ENCODE data around the gene RERE.

Gene RERE

DNA sequence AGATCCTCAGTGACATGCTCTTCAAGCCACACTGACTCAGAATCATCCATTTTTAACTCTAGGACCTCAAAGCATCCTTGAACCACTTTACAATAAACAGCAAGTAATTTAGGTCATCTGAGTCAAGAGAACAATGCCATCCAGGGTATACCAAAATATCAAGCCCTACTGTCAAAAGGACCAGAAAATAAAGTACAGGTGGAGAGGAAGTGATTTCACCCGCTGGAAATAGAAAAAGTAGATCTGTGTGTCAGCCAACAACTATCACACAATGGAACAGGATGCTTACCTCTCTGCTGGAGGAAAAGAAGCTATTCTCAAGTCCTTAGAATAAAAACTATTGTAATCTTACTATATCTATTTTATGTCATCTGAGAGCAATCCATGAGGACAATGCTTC lies 37.0 kb downstream of the RERE start:
- TF ChIP-seq, protein P1, sequence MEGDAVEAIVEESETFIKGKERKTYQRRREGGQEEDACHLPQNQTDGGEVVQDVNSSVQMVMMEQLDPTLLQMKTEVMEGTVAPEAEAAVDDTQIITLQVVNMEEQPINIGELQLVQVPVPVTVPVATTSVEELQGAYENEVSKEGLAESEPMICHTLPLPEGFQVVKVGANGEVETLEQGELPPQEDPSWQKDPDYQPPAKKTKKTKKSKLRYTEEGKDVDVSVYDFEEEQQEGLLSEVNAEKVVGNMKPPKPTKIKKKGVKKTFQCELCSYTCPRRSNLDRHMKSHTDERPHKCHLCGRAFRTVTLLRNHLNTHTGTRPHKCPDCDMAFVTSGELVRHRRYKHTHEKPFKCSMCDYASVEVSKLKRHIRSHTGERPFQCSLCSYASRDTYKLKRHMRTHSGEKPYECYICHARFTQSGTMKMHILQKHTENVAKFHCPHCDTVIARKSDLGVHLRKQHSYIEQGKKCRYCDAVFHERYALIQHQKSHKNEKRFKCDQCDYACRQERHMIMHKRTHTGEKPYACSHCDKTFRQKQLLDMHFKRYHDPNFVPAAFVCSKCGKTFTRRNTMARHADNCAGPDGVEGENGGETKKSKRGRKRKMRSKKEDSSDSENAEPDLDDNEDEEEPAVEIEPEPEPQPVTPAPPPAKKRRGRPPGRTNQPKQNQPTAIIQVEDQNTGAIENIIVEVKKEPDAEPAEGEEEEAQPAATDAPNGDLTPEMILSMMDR (IDR thresholded peaks at IDR 0.05; ENCODE audit: extremely low read depth, insufficient read depth, missing control alignments) = no peak
- DNase-seq (ENCODE audit: low spot score) = no peak
- in situ Hi-C loops (cut with MboI; ENCODE audit: low pct_unique_long_range_greater_than_20kb, low sequenced_read_pairs, unreplicated experiment) = no loop called here

- TF ChIP-seq, protein P1 (IDR thresholded peaks at IDR 0.05; ENCODE audit: extremely low read depth, insufficient read depth, missing control alignments) = no peak
- in situ Hi-C loops (cut with MboI; ENCODE audit: low pct_unique_long_range_greater_than_20kb, low sequenced_read_pairs, unreplicated experiment) = no loop called here
- no peak for DNase-seq (ENCODE audit: low spot score)
These were observed 39.6 kb downstream of the RERE start for GRCh38 chr1:8777867-8778266.

DNA sequence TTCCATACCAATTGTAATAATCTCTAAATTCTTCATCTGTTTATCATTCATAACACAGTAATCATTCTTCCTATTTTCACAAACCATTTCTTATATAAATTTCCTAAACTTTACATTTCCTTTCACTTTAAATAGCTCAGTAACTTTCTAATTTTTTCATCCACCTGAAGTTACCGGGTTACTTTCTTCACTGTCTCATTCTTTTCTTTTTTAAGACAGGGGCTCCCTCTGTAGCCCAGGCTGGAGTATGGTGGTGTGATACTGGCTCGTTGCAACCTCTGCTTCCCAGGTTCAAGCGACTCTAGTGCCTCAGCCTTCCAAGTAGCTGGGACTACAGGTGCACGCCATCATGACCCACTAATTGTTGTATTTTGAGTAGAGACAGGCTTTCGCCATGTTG lies 41.3 kb downstream of the RERE start:
- no peak for DNase-seq (ENCODE audit: low spot score)
- TF ChIP-seq, protein P1 (IDR thresholded peaks at IDR 0.05; ENCODE audit: extremely low read depth, insufficient read depth, missing control alignments) = peak; percentile 4
- in situ Hi-C loops (cut with MboI; ENCODE audit: low pct_unique_long_range_greater_than_20kb, low sequenced_read_pairs, unreplicated experiment) = no loop called here

DNA sequence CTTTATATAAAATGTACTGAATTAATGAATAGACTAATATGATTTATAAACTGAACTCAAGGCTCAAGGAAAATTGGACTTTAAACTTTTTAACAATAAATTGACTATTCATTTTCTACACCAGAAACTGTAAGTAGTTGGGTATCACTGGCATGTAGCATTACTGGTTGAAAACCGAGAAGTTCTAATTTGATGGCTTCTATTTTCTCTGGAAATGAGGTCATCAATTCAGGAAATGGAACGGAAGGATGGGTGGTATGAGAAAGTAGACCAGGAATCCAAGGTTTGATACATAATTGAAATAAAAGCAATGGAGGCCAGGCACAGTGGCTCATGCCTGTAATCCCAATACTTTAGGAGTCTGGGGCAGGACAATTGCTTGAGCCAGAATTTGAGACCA lies 50.4 kb downstream of the RERE start:
- TF ChIP-seq, protein P1 (IDR thresholded peaks at IDR 0.05; ENCODE audit: extremely low read depth, insufficient read depth, missing control alignments) = no peak
- in situ Hi-C loops (cut with MboI; ENCODE audit: low pct_unique_long_range_greater_than_20kb, low sequenced_read_pairs, unreplicated experiment) = no loop called here
- no peak for DNase-seq (ENCODE audit: low spot score)

DNA sequence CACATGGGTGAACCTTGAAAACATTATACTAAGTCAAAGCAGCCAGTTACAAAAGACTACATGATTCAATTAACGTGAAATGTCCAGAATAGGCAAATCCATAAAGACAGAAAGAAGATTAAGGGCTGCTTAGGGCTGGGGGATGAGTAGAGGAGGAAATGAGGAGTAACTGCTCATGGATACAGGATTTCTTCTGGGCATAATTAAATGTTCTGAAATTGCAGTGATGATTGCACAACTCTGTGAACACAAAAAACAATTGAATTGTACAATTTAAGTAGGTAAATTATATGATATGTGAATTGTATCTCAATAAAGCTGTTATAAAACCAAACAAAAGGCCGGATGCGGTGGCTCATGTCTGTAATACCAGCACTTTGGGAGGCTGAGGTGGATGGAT lies 52.2 kb downstream of the RERE start:
- no peak for DNase-seq (ENCODE audit: low spot score)

GRCh38 chr1:8764293-8764937 lies 53.0 kb downstream of the RERE start:
- peak; percentile 39 for DNase-seq (ENCODE audit: low spot score)
- in situ Hi-C loops (cut with MboI; ENCODE audit: low pct_unique_long_range_greater_than_20kb, low sequenced_read_pairs, unreplicated experiment) = no loop called here

More for the DNA sequence above, 52.2 kb downstream of the RERE start:
- in situ Hi-C loops (cut with MboI; ENCODE audit: low pct_unique_long_range_greater_than_20kb, low sequenced_read_pairs, unreplicated experiment) = no loop called here
- TF ChIP-seq, protein P1 (IDR thresholded peaks at IDR 0.05; ENCODE audit: extremely low read depth, insufficient read depth, missing control alignments) = no peak

More at GRCh38 chr1:8764293-8764937, 53.0 kb downstream of the RERE start:
- TF ChIP-seq, protein P1 (IDR thresholded peaks at IDR 0.05; ENCODE audit: extremely low read depth, insufficient read depth, missing control alignments) = no peak

Data from GM13977 (cell line).